H1 (cell line): ENCODE measurements around the gene KCNV2. TPM values are rescaled to one million over a fixed set of nuclear protein-coding genes. Genes with fewer than 3 reads are reported as not detected.

Experiments
- CTCF ChIA-PET: fragments of 300-600 bp; sonication (Branson Sonifier 250); formaldehyde crosslinking; loops from one replicate; lab custom pipeline; 2021; ENCODE audit not compliant: partially characterized antibody; lab: Charles Lee
- POLR2A ChIA-PET: fragments of 300-600 bp; sonication (Branson Sonifier 250); formaldehyde crosslinking; loops from one replicate; lab custom pipeline; 2021; ENCODE audit warnings: inconsistent platforms; ENCODE audit not compliant: partially characterized antibody; lab: Charles Lee
- DNase-seq, 2 experiments: peaks; one replicate each; pipeline versions ENCODE4 v3.0.0 to v3.0.0-alpha.2; 2010 to 2022; ENCODE audit warnings: low spot score in 2 of 2, low read depth in 1 of 2, mixed read lengths in 1 of 2
- FAIRE-seq: peaks from 2 replicates; lab custom pipeline; 2011; peaks lifted over from hg19 to GRCh38; lab: Jason Lieb, UNC
- H2AFZ ChIP-seq: 2 replicates; pipeline ENCODE4 v1.8.1; 2012; ENCODE audit warnings: low read length, inconsistent platforms
- H2AK5ac ChIP-seq: 2 replicates; pipeline ENCODE4 v1.6.1; 2013; ENCODE audit warnings: low read depth, low read length
- H2BK120ac ChIP-seq: replicated peaks from 2 replicates; pipeline ENCODE3; 2013; ENCODE audit warnings: low read depth, low read length, inconsistent platforms
- H2BK12ac ChIP-seq: 2 replicates; pipeline ENCODE4 v1.6.1; 2013; ENCODE audit warnings: low read depth, low read length
- H2BK15ac ChIP-seq: 2 replicates; pipeline ENCODE4 v1.6.1; 2013; ENCODE audit warnings: low read length
- H2BK20ac ChIP-seq: 2 replicates; pipeline ENCODE4 v1.6.1; 2013; ENCODE audit warnings: low read length
- H2BK5ac ChIP-seq: 2 replicates; pipeline ENCODE4 v1.6.1; 2013; ENCODE audit warnings: low read depth, low read length
- H3K14ac ChIP-seq: 2 replicates; pipeline ENCODE4 v1.6.1; 2013; ENCODE audit warnings: inconsistent platforms; ENCODE audit not compliant: insufficient read length
- H3K18ac ChIP-seq: 2 replicates; pipeline ENCODE4 v1.6.1; 2013; ENCODE audit warnings: low read length; ENCODE audit errors: extremely low read depth
- H3K23ac ChIP-seq: 2 replicates; pipeline ENCODE4 v1.6.1; 2013; ENCODE audit warnings: inconsistent platforms; ENCODE audit not compliant: insufficient read length
- H3K23me2 ChIP-seq: 2 replicates; pipeline ENCODE4 v1.6.1; 2013; ENCODE audit warnings: low read depth, low read length
- H3K27ac ChIP-seq: 2 replicates; pipeline ENCODE4 v1.6.1; 2011; ENCODE audit warnings: low read depth, low read length, inconsistent platforms
- H3K27me3 ChIP-seq, 4 experiments: replicated peaks in 1 of 4; 1 replicate in 1 of 4; 2 replicates in 3 of 4; pipeline versions ENCODE4 v1.6.1 to v1.8.1; 2011 to 2013; ENCODE audit warnings: low read length in 3 of 4, mild to moderate bottlenecking in 3 of 4, inconsistent platforms in 2 of 4, mixed read lengths in 2 of 4, moderate library complexity in 1 of 4; ENCODE audit not compliant: control insufficient read depth in 3 of 4, insufficient read depth in 3 of 4; ENCODE audit errors: extremely low read depth in 1 of 4
- H3K36me3 ChIP-seq, 4 experiments: 2 replicates each; pipeline versions ENCODE4 v1.6.1 to v1.8.1; 2011 to 2013; ENCODE audit warnings: mild to moderate bottlenecking in 4 of 4, low read length in 3 of 4, moderate library complexity in 2 of 4, control low read depth in 1 of 4, inconsistent platforms in 1 of 4; ENCODE audit not compliant: insufficient read depth in 4 of 4, control insufficient read depth in 2 of 4
- H3K4ac ChIP-seq: replicated peaks from 2 replicates; pipeline ENCODE3; 2013; ENCODE audit warnings: low read length, low read depth, mixed read lengths, inconsistent platforms; ENCODE audit not compliant: insufficient read length
- H3K4me1 ChIP-seq, 4 experiments: replicated peaks in 1 of 4; 1 replicate in 1 of 4; 2 replicates in 3 of 4; pipeline versions ENCODE4 v1.6.1 to v1.8.1; 2011 to 2013; ENCODE audit warnings: low read length in 3 of 4, inconsistent platforms in 2 of 4, mixed read lengths in 1 of 4; ENCODE audit not compliant: insufficient read depth in 4 of 4, control insufficient read depth in 3 of 4
- H3K4me2 ChIP-seq, 2 experiments: 2 replicates each; pipeline versions ENCODE4 v1.6.1 to v1.8.1; 2011 to 2013; ENCODE audit warnings: low read depth in 2 of 2, low read length in 2 of 2, control low read depth in 1 of 2, inconsistent platforms in 1 of 2, mild to moderate bottlenecking in 1 of 2; ENCODE audit not compliant: insufficient read depth in 1 of 2
- H3K4me3 ChIP-seq, 4 experiments: fragments of 200-600, 300-600 bp in 1 of 4; sonication (generic), shearing (Covaris generic), sonication (Bioruptor Twin) in 1 of 4; 2 replicates each; pipeline versions ENCODE4 v1.5.1 to v1.8.1; 2011 to 2016; ENCODE audit warnings: low read length in 4 of 4, low read depth in 3 of 4, control low read depth in 2 of 4, inconsistent platforms in 2 of 4, mild to moderate bottlenecking in 2 of 4, mixed read lengths in 1 of 4, moderate library complexity in 1 of 4; ENCODE audit not compliant: insufficient read depth in 2 of 4; ENCODE audit errors: extremely low read depth in 1 of 4
- H3K56ac ChIP-seq: replicated peaks from 2 replicates; pipeline ENCODE3; 2013; ENCODE audit warnings: low read depth, mild to moderate bottlenecking, mixed read lengths, low read length, inconsistent platforms; ENCODE audit not compliant: insufficient read length
- H3K79me1 ChIP-seq: 2 replicates; pipeline ENCODE4 v1.6.1; 2013; ENCODE audit warnings: low read depth, low read length, control low read depth
- H3K79me2 ChIP-seq, 2 experiments: 2 replicates each; pipeline versions ENCODE4 v1.6.1 to v1.8.1; 2012 to 2013; ENCODE audit warnings: low read length in 2 of 2, mild to moderate bottlenecking in 2 of 2, inconsistent platforms in 1 of 2; ENCODE audit not compliant: insufficient read depth in 2 of 2, control insufficient read depth in 1 of 2
- H3K9ac ChIP-seq, 4 experiments: replicated peaks in 1 of 4; 1 replicate in 1 of 4; 2 replicates in 3 of 4; pipeline versions ENCODE4 v1.6.1 to v1.8.1; 2011 to 2013; ENCODE audit warnings: low read depth in 3 of 4, low read length in 3 of 4, control low read depth in 2 of 4, mild to moderate bottlenecking in 2 of 4, moderate library complexity in 2 of 4, inconsistent platforms in 1 of 4; ENCODE audit errors: extremely low read depth in 1 of 4
- H3K9me3 ChIP-seq, 2 experiments: 2 replicates each; pipeline versions ENCODE4 v1.6.1 to v1.8.1; 2012 to 2013; ENCODE audit warnings: mild to moderate bottlenecking in 2 of 2, moderate library complexity in 2 of 2, control low read depth in 1 of 2, inconsistent platforms in 1 of 2, low read depth in 1 of 2, low read length in 1 of 2, mixed read lengths in 1 of 2; ENCODE audit not compliant: insufficient read depth in 2 of 2
- H4K20me1 ChIP-seq, 2 experiments: replicated peaks in 1 of 2; 2 replicates each; pipeline versions ENCODE3 to v1.8.1; 2011 to 2013; ENCODE audit warnings: inconsistent platforms in 2 of 2, low read length in 2 of 2, mild to moderate bottlenecking in 1 of 2; ENCODE audit not compliant: insufficient read depth in 2 of 2, control insufficient read depth in 1 of 2
- H4K5ac ChIP-seq: 2 replicates; pipeline ENCODE4 v1.6.1; 2013; ENCODE audit warnings: low read length, low read depth, mixed read lengths, inconsistent platforms; ENCODE audit not compliant: insufficient read length
- H4K8ac ChIP-seq: 2 replicates; pipeline ENCODE4 v1.8.0; 2013; ENCODE audit warnings: mild to moderate bottlenecking, moderate library complexity, low read length, inconsistent platforms; ENCODE audit not compliant: insufficient read depth; ENCODE audit errors: extremely low read depth
- H4K91ac ChIP-seq: replicated peaks from 2 replicates; pipeline ENCODE3; 2013; ENCODE audit warnings: low read length, mixed read lengths, inconsistent platforms; ENCODE audit not compliant: insufficient read length
- CBX8 ChIP-seq: fragments of 300-800, 300-1000 bp; sonication (generic); IDR thresholded peaks from 2 replicates; pipeline ENCODE4 v1.7.1; 2016; ENCODE audit warnings: low read depth, low read length, borderline replicate concordance
- EP300 ChIP-seq, 2 experiments: IDR thresholded peaks; 1 replicate in 1 of 2; 2 replicates in 1 of 2; pipeline ENCODE4 v1.6.1; 2011 to 2012; ENCODE audit warnings: low read depth in 2 of 2, low read length in 2 of 2, mild to moderate bottlenecking in 2 of 2, borderline replicate concordance in 1 of 2, inconsistent platforms in 1 of 2, moderate library complexity in 1 of 2
- POU5F1 ChIP-seq: IDR thresholded peaks from 2 replicates; pipeline ENCODE4 v1.6.1; 2011; ENCODE audit warnings: low read depth, mild to moderate bottlenecking, low read length, moderate library complexity
- RBBP5 ChIP-seq: IDR thresholded peaks from 2 replicates; pipeline ENCODE4 v1.7.1; 2012; ENCODE audit warnings: low read depth, mild to moderate bottlenecking, inconsistent platforms, low read length, moderate library complexity, borderline replicate concordance
- SIRT6 ChIP-seq: IDR thresholded peaks from one replicate; pipeline ENCODE4 v1.7.1; 2012; ENCODE audit warnings: low read length, inconsistent platforms
- SP2 ChIP-seq: IDR thresholded peaks from 2 replicates; pipeline ENCODE4 v1.6.1; 2012; ENCODE audit warnings: mild to moderate bottlenecking, low read length, inconsistent platforms
- TAF7 ChIP-seq: optimal IDR thresholded peaks from 2 replicates; pipeline ENCODE3; 2011; ENCODE audit warnings: low read depth, mild to moderate bottlenecking, inconsistent platforms, low read length, moderate library complexity, borderline replicate concordance
- USF2 ChIP-seq: IDR thresholded peaks from 2 replicates; pipeline ENCODE4 v1.6.1; 2011; ENCODE audit warnings: low read length, improper control_type of control experiment
- WGBS, 2 experiments: shearing (Covaris generic) in 1 of 2; methylation state at CpG; one replicate each; pipeline versions ENCODE4 v1.1.6 to v1.1.7; 2013 to 2015; ENCODE audit warnings: low lambda C conversion rate in 2 of 2, mixed read lengths in 2 of 2, inconsistent platforms in 1 of 2, low coverage in 1 of 2, missing lambda C conversion rate in 1 of 2; ENCODE audit not compliant: insufficient replicate concordance in 2 of 2, insufficient coverage in 1 of 2, insufficient read length in 1 of 2; ENCODE audit errors: extremely low coverage in 1 of 2, missing lambda C conversion rate in 1 of 2; 5-methylcytosine and 5-hydroxymethylcytosine counted together
- polyA plus RNA-seq, 7 experiments: library from polyadenylated mRNA; depleted of rRNA in 3 of 7; stranded (reverse) in 5 of 7; unstranded in 2 of 7; fragments of >200 nt in 5 of 7; fragments of 200-250 nt in 2 of 7; gene quantifications; 1 replicate in 5 of 7; 2 replicates in 1 of 7; 4 replicates in 1 of 7; pipeline versions ENCODE4 v1.2.1 to v1.2.3, GENCODE V29; 2011 to 2013; ENCODE audit warnings: missing spikeins in 2 of 7, mixed read lengths in 2 of 7
- total RNA-seq: library from RNA; stranded (reverse); fragmentation: NEBNext Ultra II Directional; extraction: Animal tissue kit (Norgen Biotek cat#: 25700); gene quantifications from 2 replicates; pipeline ENCODE4 v1.2.1, GENCODE V29; 2021
- TF ChIP-seq, protein P1 (sequence below), 3 experiments: IDR thresholded peaks; 1 replicate in 2 of 3; 2 replicates in 1 of 3; pipeline versions ENCODE4 v1.5.1 to v1.6.1; 2011; ENCODE audit warnings: low read length in 3 of 3, mild to moderate bottlenecking in 3 of 3, inconsistent platforms in 2 of 3, low read depth in 1 of 3, moderate library complexity in 1 of 3; ENCODE audit not compliant: insufficient read depth in 1 of 3; ENCODE audit errors: control extremely low read depth in 1 of 3
- TF ChIP-seq, protein P2 (sequence below): IDR thresholded peaks from 2 replicates; pipeline ENCODE4 v1.6.1; 2011; ENCODE audit warnings: low read depth, mild to moderate bottlenecking, low read length; ENCODE audit not compliant: insufficient read depth

The KCNV2 gene
- total and polyA plus RNA-seq, 2 of the 8 experiments (the other 6 are each of a cell fraction or from before 2014, with no cell fraction given), result not detected

DNA sequence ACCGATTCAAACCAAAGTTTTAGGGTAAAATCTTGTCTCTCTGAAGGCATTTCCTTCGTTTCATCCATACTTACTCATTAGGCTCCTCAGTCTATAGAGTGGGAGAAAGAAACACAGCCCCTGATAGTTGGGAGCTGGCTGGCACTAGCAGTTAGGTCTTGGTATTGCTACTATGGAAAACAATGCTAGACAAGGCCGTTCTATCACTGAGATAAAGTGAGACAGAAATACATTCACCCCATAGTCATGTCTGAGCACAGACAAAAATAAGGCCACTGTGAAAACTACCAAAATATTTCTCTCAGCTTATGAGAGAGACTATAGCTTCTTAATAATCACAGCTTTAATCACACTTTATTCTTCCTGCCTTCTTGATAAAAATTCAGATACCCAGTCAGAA, 28.7 kb upstream of the KCNV2 start:
- Histone ChIP-seq H2BK12ac (no peak overlapping the region), H3K79me2 (no peaks in the 10 kb centered on the region), H3K18ac (no peak overlapping the region), H3K9me3 (no peaks in the 10 kb centered on the region), H2BK5ac (no peak overlapping the region), H2AFZ (no peak overlapping the region), H3K56ac (no peak overlapping the region), H3K9ac (no peak overlapping the region), H4K91ac (no peak overlapping the region), H3K4me1 (no peaks in the 10 kb centered on the region; a peak in 2 of 7 replicates), H4K8ac (no peak overlapping the region), H3K23ac (no peak overlapping the region), H3K4me3 (no peak overlapping the region), H2BK15ac (no peak overlapping the region), H2AK5ac (no peak overlapping the region), H2BK120ac (no peak overlapping the region), H2BK20ac (no peak overlapping the region), H3K4me2 (no peak overlapping the region), H4K20me1 (no peaks in the 10 kb centered on the region), H3K36me3 (no peaks in the 10 kb centered on the region), H3K27ac (no peak overlapping the region), H3K27me3 (no peaks in the 10 kb centered on the region), H4K5ac (no peak overlapping the region), H3K23me2 (no peaks in the 10 kb centered on the region), H3K14ac (no peak overlapping the region), H3K4ac (no peak overlapping the region), H3K79me1 (no peaks in the 10 kb centered on the region)
- FAIRE-seq (no peak), DNase-seq (no peak)
- ChIA-PET POLR2A (interaction anchor here (1.0 kb wide), 1 partner anchor 11 kb away, joined by 5 read pairs; no protein-coding TSS in a partner anchor), CTCF (no interaction called here)
- WGBS, 2 experiments, result 88% methylated on average over 3 of the region's 3 CpGs; no CpG with 5 or more reads in 1 of the 2 experiments
- TF ChIP-seq CBX8 (no peak), SIRT6 (no peak), SP2 (no peak), POU5F1 (no peak), EP300 (IDR thresholded peaks at IDR 0.05; ENCODE audit: borderline replicate concordance in 1 of 2, low read depth in 2 of 2, low read length in 2 of 2) (no peak), RBBP5 (no peak), USF2 (no peak), TAF7 (no peak)
- TF ChIP-seq, protein P1, sequence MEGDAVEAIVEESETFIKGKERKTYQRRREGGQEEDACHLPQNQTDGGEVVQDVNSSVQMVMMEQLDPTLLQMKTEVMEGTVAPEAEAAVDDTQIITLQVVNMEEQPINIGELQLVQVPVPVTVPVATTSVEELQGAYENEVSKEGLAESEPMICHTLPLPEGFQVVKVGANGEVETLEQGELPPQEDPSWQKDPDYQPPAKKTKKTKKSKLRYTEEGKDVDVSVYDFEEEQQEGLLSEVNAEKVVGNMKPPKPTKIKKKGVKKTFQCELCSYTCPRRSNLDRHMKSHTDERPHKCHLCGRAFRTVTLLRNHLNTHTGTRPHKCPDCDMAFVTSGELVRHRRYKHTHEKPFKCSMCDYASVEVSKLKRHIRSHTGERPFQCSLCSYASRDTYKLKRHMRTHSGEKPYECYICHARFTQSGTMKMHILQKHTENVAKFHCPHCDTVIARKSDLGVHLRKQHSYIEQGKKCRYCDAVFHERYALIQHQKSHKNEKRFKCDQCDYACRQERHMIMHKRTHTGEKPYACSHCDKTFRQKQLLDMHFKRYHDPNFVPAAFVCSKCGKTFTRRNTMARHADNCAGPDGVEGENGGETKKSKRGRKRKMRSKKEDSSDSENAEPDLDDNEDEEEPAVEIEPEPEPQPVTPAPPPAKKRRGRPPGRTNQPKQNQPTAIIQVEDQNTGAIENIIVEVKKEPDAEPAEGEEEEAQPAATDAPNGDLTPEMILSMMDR (IDR thresholded peaks at IDR 0.05; ENCODE audit: control extremely low read depth in 1 of 3, insufficient read depth in 1 of 3, low read depth in 1 of 3, low read length in 3 of 3), result no peak
- TF ChIP-seq, protein P2, sequence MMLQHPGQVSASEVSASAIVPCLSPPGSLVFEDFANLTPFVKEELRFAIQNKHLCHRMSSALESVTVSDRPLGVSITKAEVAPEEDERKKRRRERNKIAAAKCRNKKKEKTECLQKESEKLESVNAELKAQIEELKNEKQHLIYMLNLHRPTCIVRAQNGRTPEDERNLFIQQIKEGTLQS, result no peak
